LNCAP (cell line): Measurements from ENCODE around the gene ADTRP.

Source experiments
- CTCF ChIP-seq: fragments of 450-650 bp; IDR thresholded peaks from 2 replicates; pipeline ENCODE4 v1.5.1; 2017; ENCODE audit warnings: mild to moderate bottlenecking

ADTRP gene

DNA sequence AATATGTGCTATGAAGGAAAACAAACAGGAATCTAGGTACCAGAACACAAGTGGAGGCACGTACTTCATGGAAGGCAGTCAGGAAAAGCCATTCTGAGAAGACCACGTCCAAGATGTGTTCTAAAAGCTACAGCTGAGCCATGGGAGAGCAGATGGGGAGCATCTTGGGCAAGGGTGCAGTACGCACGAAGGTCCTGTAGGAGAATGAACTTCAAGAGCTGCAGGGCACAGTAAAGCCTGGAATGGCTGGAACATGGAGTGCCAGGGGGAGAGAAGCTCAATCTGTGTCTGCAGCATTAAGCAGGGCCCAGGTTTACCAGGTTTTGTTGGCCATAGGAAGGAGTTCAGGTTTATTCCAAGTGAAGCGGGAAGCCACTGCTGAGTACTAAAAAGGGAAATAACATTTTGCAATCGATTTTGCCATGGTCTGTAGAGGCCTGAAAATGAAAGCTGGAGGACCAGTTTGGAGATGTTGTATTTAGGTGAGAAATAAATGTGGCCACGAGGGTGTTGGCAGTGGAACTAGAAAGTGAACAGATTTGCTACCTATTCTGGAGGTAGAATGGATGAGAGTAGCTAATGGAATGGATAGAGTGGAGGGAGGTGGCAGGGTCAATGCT lies 29.9 kb downstream of the ADTRP start:
- TF ChIP-seq CTCF, result no peak

GRCh38 chr6:11747021-11747420 lies 31.6 kb downstream of the ADTRP start:
- no peak for TF ChIP-seq CTCF

GRCh38 chr6:11744753-11745152 lies 33.9 kb downstream of the ADTRP start:
- TF ChIP-seq CTCF, result no peak

GRCh38 chr6:11744101-11744500 lies 34.5 kb downstream of the ADTRP start:
- TF ChIP-seq CTCF, result no peak

DNA sequence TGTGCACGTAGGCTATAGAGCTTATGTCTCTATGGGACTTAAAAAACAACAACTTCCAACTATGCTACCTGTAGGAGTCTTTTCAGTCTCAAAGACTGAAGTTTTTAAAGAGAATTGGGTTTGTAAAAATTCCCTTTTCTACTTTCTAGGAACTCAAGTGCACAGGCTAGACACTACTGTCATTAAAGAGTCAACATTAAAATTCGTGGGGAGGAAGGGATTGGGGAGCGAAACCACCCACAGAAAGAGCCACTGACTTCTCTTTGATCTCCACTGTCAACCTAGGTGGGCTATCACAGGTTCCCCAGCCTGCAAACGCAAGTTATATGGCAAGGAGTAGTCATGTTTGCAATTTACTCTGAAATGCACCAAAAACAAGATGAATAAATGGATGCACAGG lies 37.7 kb downstream of the ADTRP start:
- TF ChIP-seq CTCF, result no peak

DNA sequence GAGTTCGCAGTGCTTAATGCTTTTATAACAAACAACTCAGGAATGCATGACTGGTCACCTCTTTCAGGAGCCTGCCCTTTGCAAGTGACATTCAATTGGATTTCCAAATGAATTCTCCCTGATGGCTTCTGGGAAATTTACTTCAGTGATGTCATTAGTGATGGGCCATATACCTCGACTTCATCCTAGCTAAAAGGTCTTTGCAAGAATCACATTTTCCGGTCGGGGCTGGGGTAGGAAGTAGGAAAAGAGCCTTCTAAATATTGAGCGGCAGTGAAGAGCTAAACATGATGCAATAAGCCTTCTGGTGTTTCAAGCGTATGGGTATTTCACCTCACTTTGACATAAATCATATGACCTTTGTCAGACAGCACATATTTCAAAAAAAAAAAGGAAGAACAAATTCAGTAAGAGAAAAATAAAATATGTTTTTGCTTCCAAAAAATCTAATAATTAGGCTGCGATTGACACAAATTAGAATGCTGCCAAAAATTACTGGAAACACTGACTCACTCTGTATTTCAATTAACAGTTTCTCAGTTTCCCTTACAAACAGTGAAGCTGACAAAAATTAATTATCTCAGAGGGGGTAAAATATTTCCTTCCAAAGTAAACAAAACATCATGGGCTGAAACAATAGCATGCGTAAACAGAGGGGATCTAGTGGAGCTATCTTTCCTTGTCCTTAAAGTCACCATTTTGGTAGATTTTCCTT lies 39.8 kb downstream of the ADTRP start:
- no peak for TF ChIP-seq CTCF

GRCh38 chr6:11738234-11738633 lies 40.4 kb downstream of the ADTRP start:
- TF ChIP-seq CTCF, result no peak
